H1 (cell line): ENCODE measurements around the gene HDAC9. TPM values are rescaled to one million over a fixed set of nuclear protein-coding genes. Genes with fewer than 3 reads are reported as not detected.

Experiments used
- BACH1 ChIP-seq: IDR thresholded peaks from 2 replicates; pipeline ENCODE4 v1.6.1; 2012; ENCODE audit warnings: low read length, improper control_type of control experiment
- CHD7 ChIP-seq: fragments of 300-600 bp; sonication (generic); IDR thresholded peaks from 2 replicates; pipeline ENCODE4 v1.7.1; 2012; ENCODE audit warnings: low read length, moderate library complexity, mild to moderate bottlenecking, inconsistent platforms; ENCODE audit not compliant: insufficient replicate concordance
- RAD21 ChIP-seq, 2 experiments: IDR thresholded peaks in 1 of 2; conservative IDR thresholded peaks in 1 of 2; 2 replicates each; pipeline ENCODE4 v1.6.1; 2011; ENCODE audit warnings: low read depth in 2 of 2, low read length in 2 of 2, improper control_type of control experiment in 1 of 2, inconsistent platforms in 1 of 2, mild to moderate bottlenecking in 1 of 2, moderate library complexity in 1 of 2
- SP4 ChIP-seq: IDR thresholded peaks from 2 replicates; pipeline ENCODE4 v1.6.1; 2012; ENCODE audit warnings: low read length, inconsistent platforms
- SRF ChIP-seq: IDR thresholded peaks from 2 replicates; pipeline ENCODE4 v1.6.1; 2011; ENCODE audit warnings: mild to moderate bottlenecking, low read depth, low read length, moderate library complexity
- SUZ12 ChIP-seq: fragments of 200-600 bp; sonication (generic); IDR thresholded peaks from 2 replicates; pipeline ENCODE4 v1.6.1; 2012; ENCODE audit warnings: mild to moderate bottlenecking, inconsistent platforms, low read length, moderate library complexity, mixed read lengths
- polyA plus RNA-seq, 7 experiments: library from polyadenylated mRNA; depleted of rRNA in 3 of 7; stranded (reverse) in 5 of 7; unstranded in 2 of 7; fragments of >200 nt in 5 of 7; fragments of 200-250 nt in 2 of 7; gene quantifications; 1 replicate in 5 of 7; 2 replicates in 1 of 7; 4 replicates in 1 of 7; pipeline versions ENCODE4 v1.2.1 to v1.2.3, GENCODE V29; 2011 to 2013; ENCODE audit warnings: missing spikeins in 2 of 7, mixed read lengths in 2 of 7
- total RNA-seq: library from RNA; stranded (reverse); fragmentation: NEBNext Ultra II Directional; extraction: Animal tissue kit (Norgen Biotek cat#: 25700); gene quantifications from 2 replicates; pipeline ENCODE4 v1.2.1, GENCODE V29; 2021
- TF ChIP-seq, protein P1 (sequence below): IDR thresholded peaks from 2 replicates; pipeline ENCODE4 v1.6.1; 2011; ENCODE audit warnings: low read depth, mild to moderate bottlenecking, low read length; ENCODE audit not compliant: insufficient read depth

HDAC9 gene
- total and polyA plus RNA-seq, 2 of the 8 experiments (the other 6 are each of a cell fraction or from before 2014, with no cell fraction given), result 9.5 to 13.1 TPM

GRCh38 chr7:18644981-18645380 is 149.4 kb downstream of the HDAC9 start (continued):
- TF ChIP-seq CHD7 (no peak), SRF (no peak), RAD21 (IDR thresholded peaks at IDR 0.05 in 1 of 2, conservative IDR thresholded peaks at IDR 0.05 in 1 of 2; ENCODE audit: low read depth in 2 of 2, low read length in 2 of 2) (no peak), BACH1 (no peak), SUZ12 (no peak), SP4 (no peak)
- TF ChIP-seq, protein P1, sequence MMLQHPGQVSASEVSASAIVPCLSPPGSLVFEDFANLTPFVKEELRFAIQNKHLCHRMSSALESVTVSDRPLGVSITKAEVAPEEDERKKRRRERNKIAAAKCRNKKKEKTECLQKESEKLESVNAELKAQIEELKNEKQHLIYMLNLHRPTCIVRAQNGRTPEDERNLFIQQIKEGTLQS, result no peak
